Fibroblast of mammary gland (primary cell): ENCODE data around the gene DZIP1L.

ENCODE experiments used
- DNase-seq: peaks from one replicate; pipeline ENCODE4 v3.0.0-alpha.2; 2010; ENCODE audit warnings: low read depth
- H3K4me3 ChIP-seq: 2 replicates; pipeline ENCODE4 v1.5.1; 2011; ENCODE audit warnings: low read depth, mild to moderate bottlenecking, low read length, moderate library complexity; ENCODE audit not compliant: control insufficient read depth
- TF ChIP-seq, protein P1 (sequence below): conservative IDR thresholded peaks from 2 replicates; pipeline ENCODE4 v1.5.1; 2011; ENCODE audit warnings: low read depth, low read length, inconsistent platforms; ENCODE audit not compliant: control insufficient read depth, insufficient read depth

The DZIP1L gene

GRCh38 chr3:138012526-138012925, 102.9 kb downstream of the DZIP1L start:
- TF ChIP-seq, protein P1, sequence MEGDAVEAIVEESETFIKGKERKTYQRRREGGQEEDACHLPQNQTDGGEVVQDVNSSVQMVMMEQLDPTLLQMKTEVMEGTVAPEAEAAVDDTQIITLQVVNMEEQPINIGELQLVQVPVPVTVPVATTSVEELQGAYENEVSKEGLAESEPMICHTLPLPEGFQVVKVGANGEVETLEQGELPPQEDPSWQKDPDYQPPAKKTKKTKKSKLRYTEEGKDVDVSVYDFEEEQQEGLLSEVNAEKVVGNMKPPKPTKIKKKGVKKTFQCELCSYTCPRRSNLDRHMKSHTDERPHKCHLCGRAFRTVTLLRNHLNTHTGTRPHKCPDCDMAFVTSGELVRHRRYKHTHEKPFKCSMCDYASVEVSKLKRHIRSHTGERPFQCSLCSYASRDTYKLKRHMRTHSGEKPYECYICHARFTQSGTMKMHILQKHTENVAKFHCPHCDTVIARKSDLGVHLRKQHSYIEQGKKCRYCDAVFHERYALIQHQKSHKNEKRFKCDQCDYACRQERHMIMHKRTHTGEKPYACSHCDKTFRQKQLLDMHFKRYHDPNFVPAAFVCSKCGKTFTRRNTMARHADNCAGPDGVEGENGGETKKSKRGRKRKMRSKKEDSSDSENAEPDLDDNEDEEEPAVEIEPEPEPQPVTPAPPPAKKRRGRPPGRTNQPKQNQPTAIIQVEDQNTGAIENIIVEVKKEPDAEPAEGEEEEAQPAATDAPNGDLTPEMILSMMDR, result no peak
- no peak for DNase-seq
- no peak overlapping the region for H3K4me3 ChIP-seq
